OCI-LY7 (cell line): Measurements from ENCODE around the gene TMEM250. TPM values are rescaled to one million over a fixed set of nuclear protein-coding genes. Genes with fewer than 3 reads are reported as not detected.

Source experiments
- BruUV-seq: library from RNA; stranded (reverse); fragments of 400-500 nt; replicated peaks from 2 replicates; lab custom pipeline; 2021; lab: Mats Ljungman, UMichigan
- CTCF ChIA-PET: fragments of 300-600 bp; sonication (Branson Sonifier 250); formaldehyde crosslinking; loops from one replicate; lab custom pipeline; 2022; ENCODE audit warnings: antibody characterized with exemption; ENCODE audit not compliant: unreplicated experiment; lab: Charles Lee
- POLR2A ChIA-PET: fragments of 300-600 bp; sonication (Branson Sonifier 250); formaldehyde crosslinking; loops from one replicate; lab custom pipeline; 2022; ENCODE audit warnings: antibody characterized with exemption; lab: Charles Lee
- DNase-seq: peaks from one replicate; pipeline ENCODE4 v3.0.0-alpha.2; 2015; ENCODE audit warnings: low spot score
- H2AFZ ChIP-seq: fragments of 200-600 bp; sonication (generic), shearing (Covaris generic); 2 replicates; pipeline ENCODE4 v1.6.1; 2014; ENCODE audit warnings: mild to moderate bottlenecking, antibody characterized with exemption, low read length, moderate library complexity
- H3K27ac ChIP-seq: fragments of 200-600 bp; sonication (generic); 2 replicates; pipeline ENCODE4 v1.5.1; 2014; ENCODE audit warnings: mixed run types, low read depth, mild to moderate bottlenecking, moderate library complexity, low read length, inconsistent platforms; ENCODE audit not compliant: poor library complexity, severe bottlenecking
- H3K36me3 ChIP-seq: fragments of 200-600 bp; sonication (generic); 2 replicates; pipeline ENCODE4 v1.6.1; 2014; ENCODE audit warnings: mild to moderate bottlenecking, antibody characterized with exemption, low read length, moderate library complexity, mixed read lengths; ENCODE audit not compliant: insufficient read depth
- H3K4me1 ChIP-seq: fragments of 200-600 bp; sonication (generic); 2 replicates; pipeline ENCODE4 v1.5.1; 2014; ENCODE audit warnings: mild to moderate bottlenecking, low read length; ENCODE audit not compliant: insufficient read depth, poor library complexity, severe bottlenecking
- H3K4me2 ChIP-seq: fragments of 200-600 bp; sonication (generic); 2 replicates; pipeline ENCODE4 v1.6.1; 2014; ENCODE audit warnings: mild to moderate bottlenecking, low read length
- H3K4me3 ChIP-seq: fragments of 200-600 bp; sonication (generic); 2 replicates; pipeline ENCODE4 v1.5.1; 2014; ENCODE audit warnings: mild to moderate bottlenecking, low read depth, low read length; ENCODE audit not compliant: poor library complexity, severe bottlenecking
- H3K79me2 ChIP-seq: fragments of 200-600 bp; sonication (generic); 2 replicates; pipeline ENCODE4 v1.6.1; 2016; ENCODE audit warnings: low read depth, mild to moderate bottlenecking, low read length, moderate library complexity, mixed read lengths; ENCODE audit not compliant: insufficient read depth
- H3K9me2 ChIP-seq: fragments of 200-600 bp; sonication (generic); 2 replicates; pipeline ENCODE4 v1.6.1; 2016; ENCODE audit warnings: mild to moderate bottlenecking, low read length, mixed read lengths; ENCODE audit not compliant: insufficient read depth
- H3K9me3 ChIP-seq: fragments of 200-600 bp; sonication (generic); 2 replicates; pipeline ENCODE4 v1.6.1; 2014; ENCODE audit warnings: mild to moderate bottlenecking, mixed run types, low read length, mixed read lengths
- H4K20me1 ChIP-seq: fragments of 200-600 bp; sonication (generic); 2 replicates; pipeline ENCODE4 v1.6.1; 2014; ENCODE audit warnings: mild to moderate bottlenecking, antibody characterized with exemption, low read length, moderate library complexity, mixed read lengths; ENCODE audit not compliant: insufficient read depth
- CTCF ChIP-seq: fragments of 200-600 bp; sonication (generic); conservative IDR thresholded peaks from 2 replicates; pipeline ENCODE4 v1.5.1; 2014; ENCODE audit warnings: mild to moderate bottlenecking, antibody characterized with exemption, low read length, moderate library complexity, mixed read lengths
- EZH2phosphoT487 ChIP-seq: fragments of 200-600 bp; sonication (generic); IDR thresholded peaks from 2 replicates; pipeline ENCODE4 v1.6.1; 2018; ENCODE audit warnings: low read depth, borderline replicate concordance, mild to moderate bottlenecking, mixed run types, antibody characterized with exemption, low read length, moderate library complexity, mixed read lengths
- intact Hi-C: fragments of 100-400 bp; cut with micrococcal nuclease; formaldehyde crosslinking; loops from one replicate; pipeline ENCODE4 v1.10.0; 2022; ENCODE audit not compliant: unreplicated experiment
- total RNA-seq, 2 experiments: library from RNA; depleted of rRNA in 1 of 2; stranded (reverse); fragments of >200 nt in 1 of 2; shearing (Covaris generic) in 1 of 2; gene quantifications; 2 replicates each; pipeline ENCODE4 v1.2.3, GENCODE V29; 2014 to 2022

The TMEM250 gene
- total RNA-seq, 2 experiments from 2014 or later = 51.0 to 53.8 TPM

- H3K4me3 ChIP-seq = no peak overlapping the region
- no peaks in the 10 kb centered on the region for H3K4me1 ChIP-seq
- BruUV-seq = no TSS peak
- H3K9me3 ChIP-seq = no peaks in the 10 kb centered on the region
- POLR2A ChIA-PET = no interaction called here
- no peak overlapping the region for H2AFZ ChIP-seq
- H3K79me2 ChIP-seq = no peaks in the 10 kb centered on the region
- CTCF ChIA-PET = no interaction called here
- no peaks in the 10 kb centered on the region for H3K36me3 ChIP-seq
- no peaks in the 10 kb centered on the region for H4K20me1 ChIP-seq
- no peak for DNase-seq
- no peak overlapping the region for H3K4me2 ChIP-seq
- H3K27ac ChIP-seq = no peak overlapping the region
- TF ChIP-seq CTCF (no peak), EZH2phosphoT487 (no peak)
- intact Hi-C loops = no loop called here
- H3K9me2 ChIP-seq = no peaks in the 10 kb centered on the region
Observed at GRCh38 chr9:136077491-136077890, 41.2 kb downstream of the TMEM250 start.

- ChIA-PET POLR2A (no interaction called here), CTCF (no interaction called here)
- H3K36me3 ChIP-seq = no peaks in the 10 kb centered on the region
- H3K27ac ChIP-seq = no peak overlapping the region
- intact Hi-C loops = no loop called here
- H3K9me3 ChIP-seq = no peaks in the 10 kb centered on the region
- H3K4me3 ChIP-seq = no peak overlapping the region
- H3K79me2 ChIP-seq = no peaks in the 10 kb centered on the region
- H2AFZ ChIP-seq = no peak overlapping the region
- BruUV-seq = no TSS peak
- H3K4me1 ChIP-seq = no peaks in the 10 kb centered on the region
- TF ChIP-seq CTCF = no peak
- no peak for TF ChIP-seq EZH2phosphoT487
- DNase-seq = no peak
- H3K4me2 ChIP-seq = no peak overlapping the region
- no peaks in the 10 kb centered on the region for H3K9me2 ChIP-seq
- no peaks in the 10 kb centered on the region for H4K20me1 ChIP-seq
Observed at GRCh38 chr9:136075881-136076678, 42.6 kb downstream of the TMEM250 start.

- Histone ChIP-seq H3K4me1 (no peaks in the 10 kb centered on the region), H3K9me3 (no peaks in the 10 kb centered on the region), H3K79me2 (no peaks in the 10 kb centered on the region), H3K4me3 (no peak overlapping the region), H3K36me3 (no peaks in the 10 kb centered on the region), H3K27ac (no peak overlapping the region), H2AFZ (no peak overlapping the region), H3K4me2 (no peak overlapping the region), H3K9me2 (no peaks in the 10 kb centered on the region), H4K20me1 (no peaks in the 10 kb centered on the region)
- ChIA-PET POLR2A (no interaction called here), CTCF (no interaction called here)
- intact Hi-C loops = no loop called here
- no TSS peak for BruUV-seq
- TF ChIP-seq EZH2phosphoT487 (no peak), CTCF (no peak)
- DNase-seq = no peak
Observed at GRCh38 chr9:136075134-136075841, 43.4 kb downstream of the TMEM250 start.
